Measurements from ENCODE around the gene PPM1G. TPM values are rescaled to one million over a fixed set of nuclear protein-coding genes. Genes with fewer than 3 reads are reported as not detected.

The PPM1G gene
- total and polyA plus RNA-seq, 3 experiments from 2014 or later = 104 to 191 (median 189) TPM

DNA sequence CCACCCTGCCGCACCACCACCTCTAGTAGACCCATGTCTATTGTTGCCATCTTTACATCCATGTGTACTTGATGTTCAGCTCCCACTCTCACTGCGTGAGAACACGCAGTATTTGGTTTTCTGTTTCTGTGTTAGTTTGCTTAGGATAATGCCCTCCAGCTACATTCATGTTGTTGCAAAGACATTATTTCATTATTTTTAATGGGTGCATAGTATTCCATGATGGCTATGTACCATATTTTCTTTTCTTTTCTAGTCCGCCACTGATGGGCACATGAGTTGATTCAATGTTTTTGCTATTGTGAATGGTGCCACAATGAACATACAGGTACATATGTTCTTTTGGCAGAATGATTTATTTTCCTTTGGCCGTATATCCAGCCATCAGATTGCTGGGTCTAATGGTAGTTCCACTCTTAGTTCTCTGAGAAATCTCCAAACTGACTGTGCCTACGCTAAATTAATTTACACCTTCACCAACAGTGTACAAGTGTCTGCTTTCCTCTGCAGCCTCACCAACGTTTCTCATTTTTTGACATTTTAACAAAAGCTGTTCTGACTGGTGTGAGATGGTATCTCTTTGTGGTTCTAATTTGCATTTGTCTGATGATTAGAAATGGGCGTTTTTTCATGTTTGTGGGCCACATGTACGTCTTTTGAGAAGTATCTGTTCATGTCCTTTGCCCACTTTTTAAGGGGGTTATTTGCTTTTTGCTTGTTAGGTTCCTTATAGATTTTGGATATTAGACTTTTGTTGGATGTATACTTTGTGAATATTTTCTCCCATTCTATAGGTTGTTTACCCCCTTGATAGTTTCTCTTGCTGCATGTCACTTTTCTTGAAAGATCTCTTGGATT is 18.3 kb downstream of the PPM1G start:
- Histone ChIP-seq H3K4me3 (ENCODE audit: low read length) (no peak overlapping the region), H3K9me3 (ENCODE audit: low read length) (no peaks in the 10 kb centered on the region), H3K27ac (ENCODE audit: low read depth, low read length) (peak overlapping the region; percentile 44), H3K36me3 (ENCODE audit: insufficient read depth, low read length) (peaks cover 5% of the 10 kb centered on the region), H3K27me3 (ENCODE audit: insufficient read depth, low read length, poor library complexity, severe bottlenecking) (no peaks in the 10 kb centered on the region), H3K4me1 (ENCODE audit: insufficient read depth, low read length) (peaks cover 22% of the 10 kb centered on the region)
- H3K4me1 Mint-ChIP-seq = peaks cover 26 to 44% (median 43%) of the 10 kb centered on the region in 3 donors
- peak overlapping the region; percentile 48 to 81 (median 70) for H3K4me3 Mint-ChIP-seq
- peak in 1 of 5 donors; percentile 70 for DNase-seq
- H3K9me3 Mint-ChIP-seq = no peaks in the 10 kb centered on the region
- ChIA-PET POLR2A (interaction anchor here (0.7 kb wide), 1 partner anchor 1768 kb away, joined by 3 read pairs; no protein-coding TSS in a partner anchor), CTCF (interaction anchor here (1.0 to 1.4 kb wide), 3 partner anchors 37 to 293 kb away, joined by 3 to 5 read pairs (median 3); no protein-coding TSS in a partner anchor)
- H3K27ac Mint-ChIP-seq = peak overlapping the region; percentile 38 to 95 (median 92)
- H3K27me3 Mint-ChIP-seq = no peaks in the 10 kb centered on the region
- peaks cover 0 to 34% (median 5%) of the 10 kb centered on the region in 3 donors for H3K36me3 Mint-ChIP-seq

- peak overlapping the region; percentile 74 for H3K27ac ChIP-seq (ENCODE audit: low read depth, low read length)
- POLR2A ChIA-PET = no interaction called here
- H3K9me3 ChIP-seq (ENCODE audit: low read length) = no peaks in the 10 kb centered on the region
- peak overlapping the region; percentile 87 to 97 (median 94) for H3K27ac Mint-ChIP-seq
- peaks cover 0 to 84% (median 21%) of the 10 kb centered on the region in 3 donors for H3K36me3 Mint-ChIP-seq
- no peaks in the 10 kb centered on the region for H3K27me3 Mint-ChIP-seq
- no peaks in the 10 kb centered on the region for H3K27me3 ChIP-seq (ENCODE audit: insufficient read depth, low read length, poor library complexity, severe bottlenecking)
- H3K4me1 Mint-ChIP-seq = peaks cover 23 to 34% (median 28%) of the 10 kb centered on the region in 3 donors
- CTCF ChIA-PET = interaction anchor here (4.0 kb wide), 1 partner anchor 11 kb away, joined by 21 read pairs; the partner anchor contains the start of genes EIF2B4 and SNX17
- peaks cover 29% of the 10 kb centered on the region for H3K36me3 ChIP-seq (ENCODE audit: insufficient read depth, low read length)
- peak overlapping the region; percentile 62 to 95 (median 90) for H3K4me3 Mint-ChIP-seq
- H3K4me1 ChIP-seq (ENCODE audit: insufficient read depth, low read length) = peaks cover 20% of the 10 kb centered on the region
- DNase-seq = no peak
- H3K4me3 ChIP-seq (ENCODE audit: low read length) = no peak overlapping the region
- H3K9me3 Mint-ChIP-seq = no peaks in the 10 kb centered on the region
These were observed 27.7 kb downstream of the PPM1G start for GRCh38 chr2:27381577-27382181.

- Histone ChIP-seq H3K4me3 (ENCODE audit: low read length) (peak within 1 kb of the TSS; percentile 78), H3K27ac (ENCODE audit: low read depth, low read length) (peak within 1 kb of the TSS; percentile 83), H3K36me3 (ENCODE audit: insufficient read depth, low read length) (peaks cover 34% of the 10 kb centered on the region), H3K4me1 (ENCODE audit: insufficient read depth, low read length) (peaks cover 20% of the 10 kb centered on the region), H3K9me3 (ENCODE audit: low read length) (no peaks in the 10 kb centered on the region), H3K27me3 (ENCODE audit: insufficient read depth, low read length, poor library complexity, severe bottlenecking) (no peaks in the 10 kb centered on the region)
- ChIA-PET POLR2A (interaction anchor here (0.6 to 2.6 kb wide), 5 partner anchors 9 to 48 kb away, joined by 3 to 18 read pairs (median 7); partner anchors contain the start of genes GTF3C2 and PPM1G), CTCF (interaction anchor here (1.9 to 4.0 kb wide), 2 partner anchors 11 to 29 kb away, joined by 7 to 21 read pairs; partner anchors contain the start of genes EIF2B4, PPM1G and SNX17)
- Mint-ChIP-seq H3K36me3 (peaks cover 0 to 87% (median 22%) of the 10 kb centered on the region in 3 donors), H3K4me3 (peak within 1 kb of the TSS; percentile 87 to 95 (median 90)), H3K9me3 (no peaks in the 10 kb centered on the region), H3K27ac (peak within 1 kb of the TSS; percentile 92 to 97 (median 96)), H3K27me3 (no peaks in the 10 kb centered on the region), H3K4me1 (peaks cover 23 to 36% (median 28%) of the 10 kb centered on the region in 3 donors)
- DNase-seq = peak; percentile 78 to 87 (median 84)
These were observed 28.5 kb downstream of the PPM1G start, which contains the start of gene ZNF513 for GRCh38 chr2:27380626-27381545. Gene ZNF513 (minus strand): TSS chr2:27380734. CDS start chr2:27380526, 208 bp downstream.

DNA sequence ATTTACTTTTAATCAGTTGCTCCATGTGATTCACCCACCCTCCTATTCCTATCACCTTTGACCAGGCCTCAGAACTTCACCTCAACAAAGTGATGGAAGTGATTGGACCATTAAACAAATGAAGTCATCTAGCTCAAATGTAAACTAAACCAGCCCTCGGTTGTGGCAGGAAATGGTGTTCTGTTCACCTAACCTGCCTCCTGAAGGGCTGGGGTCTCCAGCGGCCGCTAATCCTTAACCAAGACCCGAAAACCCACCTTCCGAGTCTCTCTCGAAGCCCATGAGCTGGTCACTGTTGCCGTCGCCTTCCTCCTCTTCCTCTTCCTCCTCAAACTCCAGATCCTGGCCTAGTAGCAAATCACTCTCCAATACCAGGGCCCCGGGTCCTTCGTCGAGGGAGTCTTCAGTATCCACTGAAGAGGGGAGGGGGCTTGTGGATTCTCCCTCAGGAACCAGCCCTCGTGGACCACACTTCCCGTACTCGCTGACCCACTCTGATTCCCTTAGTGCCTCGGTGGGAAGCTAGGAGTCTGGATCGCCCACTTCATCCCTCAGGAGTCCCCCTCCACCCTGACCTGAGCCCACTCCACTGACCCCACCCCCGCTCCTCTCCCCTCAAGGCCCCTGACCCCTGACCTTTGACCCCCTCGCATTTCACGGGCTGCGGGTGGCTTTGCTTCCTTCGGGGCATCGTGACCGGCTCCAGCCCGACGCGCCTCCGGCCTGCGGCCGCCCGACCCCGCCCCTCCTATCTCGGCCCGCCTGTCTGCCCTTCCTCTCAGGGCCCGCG is 29.4 kb downstream of the PPM1G start:
- Mint-ChIP-seq H3K9me3 (no peaks in the 10 kb centered on the region), H3K27me3 (no peaks in the 10 kb centered on the region), H3K4me3 (peak overlapping the region; percentile 87 to 95 (median 90)), H3K36me3 (peaks cover 0 to 88% (median 18%) of the 10 kb centered on the region in 3 donors), H3K27ac (peak overlapping the region; percentile 92 to 97 (median 95)), H3K4me1 (peaks cover 23 to 37% (median 28%) of the 10 kb centered on the region in 3 donors)
- peaks cover 20% of the 10 kb centered on the region for H3K4me1 ChIP-seq (ENCODE audit: insufficient read depth, low read length)
- ChIA-PET CTCF (interaction anchor here (1.5 to 4.0 kb wide), 3 partner anchors 10 to 30 kb away, joined by 3 to 21 read pairs (median 7); partner anchors contain the start of genes EIF2B4, PPM1G and SNX17), POLR2A (interaction anchor here (1.3 to 2.6 kb wide), 5 partner anchors 8 to 49 kb away, joined by 3 to 18 read pairs (median 7); partner anchors contain the start of genes EIF2B4, GTF3C2 and PPM1G)
- peak overlapping the region; percentile 78 for H3K4me3 ChIP-seq (ENCODE audit: low read length)
- H3K27ac ChIP-seq (ENCODE audit: low read depth, low read length) = peak overlapping the region; percentile 83
- H3K36me3 ChIP-seq (ENCODE audit: insufficient read depth, low read length) = peaks cover 37% of the 10 kb centered on the region
- no peaks in the 10 kb centered on the region for H3K9me3 ChIP-seq (ENCODE audit: low read length)
- DNase-seq = peak in 4 of 5 donors; percentile 26 to 68 (median 46)
- no peaks in the 10 kb centered on the region for H3K27me3 ChIP-seq (ENCODE audit: insufficient read depth, low read length, poor library complexity, severe bottlenecking)

GRCh38 chr2:27379383-27379835 is 30.0 kb downstream of the PPM1G start:
- Mint-ChIP-seq H3K27me3 (no peaks in the 10 kb centered on the region), H3K36me3 (peaks cover 0 to 88% (median 24%) of the 10 kb centered on the region in 3 donors), H3K9me3 (no peaks in the 10 kb centered on the region), H3K27ac (peak overlapping the region; percentile 92 to 97 (median 95)), H3K4me3 (peak overlapping the region; percentile 87 to 95 (median 90)), H3K4me1 (peaks cover 28 to 37% (median 29%) of the 10 kb centered on the region in 3 donors)
- Histone ChIP-seq H3K4me1 (ENCODE audit: insufficient read depth, low read length) (peaks cover 20% of the 10 kb centered on the region), H3K4me3 (ENCODE audit: low read length) (peak overlapping the region; percentile 78), H3K27ac (ENCODE audit: low read depth, low read length) (peak overlapping the region; percentile 83), H3K36me3 (ENCODE audit: insufficient read depth, low read length) (peaks cover 43% of the 10 kb centered on the region), H3K9me3 (ENCODE audit: low read length) (no peaks in the 10 kb centered on the region), H3K27me3 (ENCODE audit: insufficient read depth, low read length, poor library complexity, severe bottlenecking) (no peaks in the 10 kb centered on the region)
- no peak for DNase-seq
- CTCF ChIA-PET = interaction anchor here (1.5 to 4.0 kb wide), 3 partner anchors 9 to 30 kb away, joined by 3 to 21 read pairs (median 7); partner anchors contain the start of genes EIF2B4, PPM1G and SNX17
- POLR2A ChIA-PET = interaction anchor here (1.4 to 2.6 kb wide), 4 partner anchors 8 to 30 kb away, joined by 4 to 18 read pairs (median 6); partner anchors contain the start of genes EIF2B4, GTF3C2 and PPM1G

DNA sequence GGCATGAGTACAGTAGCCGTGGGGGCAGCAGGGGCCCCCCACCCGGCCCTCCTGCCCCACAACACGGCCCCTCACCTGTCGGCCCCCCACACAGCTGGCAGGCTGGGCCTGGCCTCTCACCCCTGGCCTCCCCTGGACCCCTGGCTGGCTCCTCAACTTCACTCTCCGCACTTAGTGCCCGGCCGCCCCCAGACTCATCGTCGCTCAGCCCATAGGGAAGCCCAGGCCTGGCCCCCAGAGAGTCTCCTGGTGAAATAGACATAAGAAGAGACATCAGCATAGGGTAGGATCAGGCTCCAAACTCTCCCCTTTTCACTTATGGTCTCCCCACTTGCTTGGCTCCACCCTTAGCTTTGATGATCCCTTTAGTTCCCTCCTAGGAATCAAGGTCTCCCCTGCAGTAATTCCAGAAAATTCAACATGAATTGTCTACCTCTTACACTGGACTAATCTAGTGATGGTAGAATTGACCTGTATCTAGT is 30.5 kb downstream of the PPM1G start:
- Histone ChIP-seq H3K4me3 (ENCODE audit: low read length) (no peak overlapping the region), H3K36me3 (ENCODE audit: insufficient read depth, low read length) (peaks cover 41% of the 10 kb centered on the region), H3K4me1 (ENCODE audit: insufficient read depth, low read length) (peaks cover 20% of the 10 kb centered on the region), H3K27me3 (ENCODE audit: insufficient read depth, low read length, poor library complexity, severe bottlenecking) (no peaks in the 10 kb centered on the region), H3K27ac (ENCODE audit: low read depth, low read length) (no peak overlapping the region), H3K9me3 (ENCODE audit: low read length) (no peaks in the 10 kb centered on the region)
- no peaks in the 10 kb centered on the region for H3K27me3 Mint-ChIP-seq
- no peaks in the 10 kb centered on the region for H3K9me3 Mint-ChIP-seq
- no peak for DNase-seq
- POLR2A ChIA-PET = interaction anchor here (1.4 to 2.6 kb wide), 3 partner anchors 7 to 31 kb away, joined by 4 to 18 read pairs (median 4); partner anchors contain the start of genes EIF2B4 and PPM1G
- peaks cover 0 to 88% (median 19%) of the 10 kb centered on the region in 3 donors for H3K36me3 Mint-ChIP-seq
- peak overlapping the region in 7 of 8 donors; percentile 92 to 97 (median 95) for H3K27ac Mint-ChIP-seq
- peak overlapping the region in 4 of 7 donors; percentile 88 to 93 (median 91) for H3K4me3 Mint-ChIP-seq
- CTCF ChIA-PET = interaction anchor here (1.5 to 4.0 kb wide), 3 partner anchors 8 to 31 kb away, joined by 3 to 21 read pairs (median 7); partner anchors contain the start of genes EIF2B4, PPM1G and SNX17
- H3K4me1 Mint-ChIP-seq = peaks cover 28 to 37% (median 29%) of the 10 kb centered on the region in 3 donors

Data from CD8-positive, alpha-beta memory T cell (primary cell).